SK-N-SH (cell line): Measurements from ENCODE around the gene TMEM269. TPM values are rescaled to one million over a fixed set of nuclear protein-coding genes. Genes with fewer than 3 reads are reported as not detected.
A peak's percentile ranks its signal among the peaks of the same experiment; 100 is the strongest.

ENCODE experiments used
- CTCF ChIA-PET: fragments of 300-600, 350-600 bp; formaldehyde crosslinking; extraction: SDS; loops from one replicate; lab custom pipeline; 2021; lab: Yijun Ruan, JAX
- POLR2A ChIA-PET: fragments of 350-600 bp; sonication (Branson Sonifier 250); formaldehyde crosslinking; extraction: SDS; loops from one replicate; lab custom pipeline; 2020; ENCODE audit warnings: antibody characterized with exemption, inconsistent platforms; lab: Yijun Ruan, JAX
- DNase-seq: peaks from one replicate; pipeline ENCODE4 v3.0.0; 2012
- H2AFZ ChIP-seq: fragments of 200-600 bp; sonication (generic); 2 replicates; pipeline ENCODE4 v1.8.1; 2016; ENCODE audit warnings: antibody characterized with exemption, mild to moderate bottlenecking, low read depth
- H3F3A ChIP-seq: fragments of 200-600 bp; sonication (generic); replicated peaks from 2 replicates; pipeline ENCODE3; 2016; ENCODE audit warnings: antibody characterized with exemption, mild to moderate bottlenecking; ENCODE audit not compliant: insufficient read depth
- H3K27ac ChIP-seq, 2 experiments: fragments of 200-500 bp in 1 of 2; fragments of 200-600 bp in 1 of 2; sonication (Bioruptor generic) in 1 of 2; sonication (generic), shearing (Covaris generic) in 1 of 2; 2 replicates each; pipeline versions ENCODE4 v1.5.1 to v1.6.1; 2014 to 2016; ENCODE audit warnings: low read depth in 2 of 2, inconsistent platforms in 1 of 2, low read length in 1 of 2, mild to moderate bottlenecking in 1 of 2, mixed read lengths in 1 of 2
- H3K27me3 ChIP-seq: fragments of 200-600 bp; sonication (generic), shearing (Covaris generic); 2 replicates; pipeline ENCODE4 v1.6.1; 2016; ENCODE audit warnings: mixed run types; ENCODE audit not compliant: insufficient read depth
- H3K36me3 ChIP-seq, 2 experiments: fragments of 200-500 bp in 1 of 2; fragments of 200-600 bp in 1 of 2; sonication (Bioruptor generic) in 1 of 2; sonication (generic) in 1 of 2; replicated peaks in 1 of 2; 2 replicates each; pipeline versions ENCODE3 to v1.5.1; 2014 to 2016; ENCODE audit warnings: low read length in 1 of 2, mild to moderate bottlenecking in 1 of 2; ENCODE audit not compliant: insufficient read depth in 2 of 2, control insufficient read depth in 1 of 2
- H3K4me1 ChIP-seq, 2 experiments: fragments of 200-500 bp in 1 of 2; fragments of 200-600 bp in 1 of 2; sonication (Bioruptor generic) in 1 of 2; sonication (generic), shearing (Covaris generic) in 1 of 2; 2 replicates each; pipeline versions ENCODE4 v1.5.1 to v1.6.1; 2014 to 2016; ENCODE audit warnings: low read depth in 1 of 2, low read length in 1 of 2, mixed run types in 1 of 2; ENCODE audit not compliant: insufficient read depth in 2 of 2, control insufficient read depth in 1 of 2
- H3K4me2 ChIP-seq: fragments of 200-600 bp; sonication (generic), shearing (Covaris generic); 2 replicates; pipeline ENCODE4 v1.6.1; 2017; ENCODE audit warnings: mixed run types
- H3K4me3 ChIP-seq, 2 experiments: fragments of 200-500 bp in 1 of 2; fragments of 200-600 bp in 1 of 2; sonication (Bioruptor generic) in 1 of 2; sonication (generic), shearing (Covaris generic) in 1 of 2; 2 replicates each; pipeline versions ENCODE4 v1.5.1 to v1.8.1; 2014 to 2016; ENCODE audit warnings: low read depth in 2 of 2, inconsistent platforms in 1 of 2, low read length in 1 of 2, mild to moderate bottlenecking in 1 of 2, mixed read lengths in 1 of 2, moderate library complexity in 1 of 2
- H3K79me2 ChIP-seq: fragments of 200-600 bp; sonication (generic); 2 replicates; pipeline ENCODE4 v1.8.1; 2017; ENCODE audit warnings: mild to moderate bottlenecking; ENCODE audit not compliant: insufficient read depth
- H3K9ac ChIP-seq: fragments of 200-600 bp; sonication (generic); 2 replicates; pipeline ENCODE4 v1.6.1; 2017; ENCODE audit warnings: mixed run types
- H3K9me2 ChIP-seq: fragments of 200-600 bp; sonication (generic); 2 replicates; pipeline ENCODE4 v1.6.1; 2017; ENCODE audit warnings: mixed run types
- H3K9me3 ChIP-seq: fragments of 200-600 bp; sonication (generic); 2 replicates; pipeline ENCODE4 v1.6.1; 2017; ENCODE audit warnings: mixed run types, mild to moderate bottlenecking, moderate library complexity
- H4K20me1 ChIP-seq: fragments of 200-600 bp; sonication (generic); 2 replicates; pipeline ENCODE4 v1.6.1; 2017; ENCODE audit warnings: mild to moderate bottlenecking, mixed run types; ENCODE audit not compliant: insufficient read depth
- ELF1 ChIP-seq: IDR thresholded peaks from 2 replicates; pipeline ENCODE4 v1.4.0; 2012
- EZH2phosphoT487 ChIP-seq: fragments of 200-600 bp; sonication (generic); IDR thresholded peaks from 2 replicates; pipeline ENCODE4 v1.6.1; 2017; ENCODE audit warnings: low read depth, mixed run types, mild to moderate bottlenecking, antibody characterized with exemption, moderate library complexity, borderline replicate concordance
- FOSL2 ChIP-seq: IDR thresholded peaks from 2 replicates; pipeline ENCODE4 v1.4.0; 2012; ENCODE audit warnings: low read depth, mild to moderate bottlenecking, moderate library complexity, borderline replicate concordance
- FOXM1 ChIP-seq: IDR thresholded peaks from 2 replicates; pipeline ENCODE4 v1.4.0; 2012; ENCODE audit warnings: low read depth, mild to moderate bottlenecking
- MEF2A ChIP-seq: IDR thresholded peaks from 2 replicates; pipeline ENCODE4 v1.4.0; 2012; ENCODE audit warnings: low read depth, borderline replicate concordance
- MXI1 ChIP-seq: IDR thresholded peaks from 2 replicates; pipeline ENCODE4 v1.6.1; 2012; ENCODE audit warnings: mild to moderate bottlenecking, low read depth, low read length, improper control_type of control experiment
- NFIC ChIP-seq: IDR thresholded peaks from 2 replicates; pipeline ENCODE4 v1.4.0; 2012; ENCODE audit warnings: borderline replicate concordance
- NRF1 ChIP-seq: IDR thresholded peaks from 2 replicates; pipeline ENCODE4 v1.6.1; 2012; ENCODE audit warnings: low read depth, mild to moderate bottlenecking, low read length
- USF1 ChIP-seq: IDR thresholded peaks from 2 replicates; pipeline ENCODE4 v1.4.0; 2012; ENCODE audit warnings: low read depth, borderline replicate concordance
- ZBTB33 ChIP-seq: IDR thresholded peaks from 2 replicates; pipeline ENCODE4 v1.4.0; 2012; ENCODE audit warnings: low read depth, borderline replicate concordance
- WGBS: methylation state at CpG from one replicate; pipeline ENCODE4 v1.1.6; 2017; ENCODE audit warnings: low lambda C conversion rate; 5-methylcytosine and 5-hydroxymethylcytosine counted together
- polyA plus RNA-seq, 3 experiments: library from polyadenylated mRNA; depleted of rRNA; stranded (reverse); fragments of >200 nt; gene quantifications; 2 replicates each; pipeline ENCODE4 v1.2.3, GENCODE V29; 2012
- TF ChIP-seq, protein P1 (sequence below): IDR thresholded peaks from 2 replicates; pipeline ENCODE4 v1.6.1; 2012; ENCODE audit warnings: mild to moderate bottlenecking, low read depth, low read length, moderate library complexity

TMEM269 gene
- polyA plus RNA-seq, 1 of the 3 experiments (the other 2 are of a cell fraction): 0.05 TPM

GRCh38 chr1:42846257-42847110, 61.7 kb downstream of the TMEM269 start, which contains the start of gene ZNF691 (continued):
- TF ChIP-seq FOSL2 (no peak), NFIC (no peak; the same call in 1 of the 2 replicates), EZH2phosphoT487 (no peak), NRF1 (no peak), FOXM1 (no peak), ELF1 (peak; percentile 79), MEF2A (no peak), USF1 (no peak), MXI1 (no peak; the same call in 1 of the 2 replicates), ZBTB33 (no peak)

DNA sequence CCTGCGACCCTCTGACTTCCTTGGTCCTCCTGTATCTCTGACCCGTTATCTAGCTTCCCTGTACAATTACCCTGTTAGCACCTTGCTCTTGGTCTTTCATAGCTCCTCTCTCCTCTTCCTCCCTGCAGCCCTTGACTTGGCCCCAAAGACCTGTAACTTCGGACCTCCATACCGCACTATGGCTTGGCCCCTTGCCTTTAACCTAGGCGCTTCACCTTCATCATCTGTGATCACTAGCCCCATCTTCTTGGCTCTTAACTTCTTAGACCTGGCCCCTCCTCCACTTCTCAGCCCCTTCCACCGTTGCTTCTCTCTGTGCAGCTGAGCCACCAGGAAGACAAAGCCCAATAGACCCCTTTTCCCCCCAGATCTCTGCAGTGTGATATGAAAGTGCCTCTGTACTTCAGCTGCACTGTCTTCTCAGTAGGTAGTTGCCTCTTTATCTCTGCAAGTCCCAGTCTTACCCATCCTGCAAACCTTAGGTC, 62.4 kb downstream of the TMEM269 start:
- peaks cover 0 to 11% of the 10 kb centered on the region in 2 experiments; a peak in 2 of 4 replicates for H3K4me1 ChIP-seq

More for the DNA sequence above, 62.4 kb downstream of the TMEM269 start:
- POLR2A ChIA-PET: interaction anchor here (1.1 to 3.3 kb wide), 6 partner anchors 11 to 165 kb away, joined by 3 to 26 read pairs (median 4); partner anchors contain the start of genes ERMAP, SVBP and YBX1
- Histone ChIP-seq H3F3A (no peaks in the 10 kb centered on the region), H2AFZ (peak overlapping the region; percentile 67; the same call in 1 of the 2 replicates), H3K27me3 (no peaks in the 10 kb centered on the region), H4K20me1 (no peaks in the 10 kb centered on the region), H3K9me3 (no peaks in the 10 kb centered on the region), H3K4me2 (peak overlapping the region; percentile 77), H3K79me2 (peaks cover 26% of the 10 kb centered on the region; the same call in 1 of the 2 replicates), H3K9ac (peak overlapping the region; percentile 78), H3K4me3 (peak overlapping the region; percentile 64 to 73)
- CTCF ChIA-PET: interaction anchor here (0.7 to 3.3 kb wide), 15 partner anchors 9 to 1340 kb away, joined by 3 to 16 read pairs (median 4); no protein-coding TSS in a partner anchor
- whole genome bisulfite sequencing: 11% methylated on average over 6 of the region's 6 CpGs
- TF ChIP-seq, protein P1, sequence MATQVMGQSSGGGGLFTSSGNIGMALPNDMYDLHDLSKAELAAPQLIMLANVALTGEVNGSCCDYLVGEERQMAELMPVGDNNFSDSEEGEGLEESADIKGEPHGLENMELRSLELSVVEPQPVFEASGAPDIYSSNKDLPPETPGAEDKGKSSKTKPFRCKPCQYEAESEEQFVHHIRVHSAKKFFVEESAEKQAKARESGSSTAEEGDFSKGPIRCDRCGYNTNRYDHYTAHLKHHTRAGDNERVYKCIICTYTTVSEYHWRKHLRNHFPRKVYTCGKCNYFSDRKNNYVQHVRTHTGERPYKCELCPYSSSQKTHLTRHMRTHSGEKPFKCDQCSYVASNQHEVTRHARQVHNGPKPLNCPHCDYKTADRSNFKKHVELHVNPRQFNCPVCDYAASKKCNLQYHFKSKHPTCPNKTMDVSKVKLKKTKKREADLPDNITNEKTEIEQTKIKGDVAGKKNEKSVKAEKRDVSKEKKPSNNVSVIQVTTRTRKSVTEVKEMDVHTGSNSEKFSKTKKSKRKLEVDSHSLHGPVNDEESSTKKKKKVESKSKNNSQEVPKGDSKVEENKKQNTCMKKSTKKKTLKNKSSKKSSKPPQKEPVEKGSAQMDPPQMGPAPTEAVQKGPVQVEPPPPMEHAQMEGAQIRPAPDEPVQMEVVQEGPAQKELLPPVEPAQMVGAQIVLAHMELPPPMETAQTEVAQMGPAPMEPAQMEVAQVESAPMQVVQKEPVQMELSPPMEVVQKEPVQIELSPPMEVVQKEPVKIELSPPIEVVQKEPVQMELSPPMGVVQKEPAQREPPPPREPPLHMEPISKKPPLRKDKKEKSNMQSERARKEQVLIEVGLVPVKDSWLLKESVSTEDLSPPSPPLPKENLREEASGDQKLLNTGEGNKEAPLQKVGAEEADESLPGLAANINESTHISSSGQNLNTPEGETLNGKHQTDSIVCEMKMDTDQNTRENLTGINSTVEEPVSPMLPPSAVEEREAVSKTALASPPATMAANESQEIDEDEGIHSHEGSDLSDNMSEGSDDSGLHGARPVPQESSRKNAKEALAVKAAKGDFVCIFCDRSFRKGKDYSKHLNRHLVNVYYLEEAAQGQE: no peak
- TF ChIP-seq EZH2phosphoT487: no peak
- TF ChIP-seq, all 33 proteins: peak for 0
- Histone ChIP-seq H3K9me2 (no peaks in the 10 kb centered on the region), H3K36me3 (peaks cover 13 to 32% of the 10 kb centered on the region in 2 experiments), H3K27ac (no peak overlapping the region; a peak in 1 of 4 replicates)
- DNase-seq: no peak
